CD4-positive, alpha-beta T cell treated with Interleukin-1 beta for 1 hour (primary cell): ENCODE measurements around the gene RAB7B.
A peak's percentile ranks its signal among the peaks of the same experiment; 100 is the strongest.
"Not testable (repeated sequence)": the region's sequence is repeated elsewhere in the genome, so short reads cannot be mapped to it uniquely, and the experiment has no call there.

Source experiments
- DNase-seq, 2 donors: peaks; one replicate each; pipeline ENCODE4 v3.0.0-alpha.2; 2020 to 2022

Gene RAB7B

GRCh38 chr1:206021626-206022365 lies 18.6 kb upstream of the RAB7B start:
- DNase-seq = no peak

DNA sequence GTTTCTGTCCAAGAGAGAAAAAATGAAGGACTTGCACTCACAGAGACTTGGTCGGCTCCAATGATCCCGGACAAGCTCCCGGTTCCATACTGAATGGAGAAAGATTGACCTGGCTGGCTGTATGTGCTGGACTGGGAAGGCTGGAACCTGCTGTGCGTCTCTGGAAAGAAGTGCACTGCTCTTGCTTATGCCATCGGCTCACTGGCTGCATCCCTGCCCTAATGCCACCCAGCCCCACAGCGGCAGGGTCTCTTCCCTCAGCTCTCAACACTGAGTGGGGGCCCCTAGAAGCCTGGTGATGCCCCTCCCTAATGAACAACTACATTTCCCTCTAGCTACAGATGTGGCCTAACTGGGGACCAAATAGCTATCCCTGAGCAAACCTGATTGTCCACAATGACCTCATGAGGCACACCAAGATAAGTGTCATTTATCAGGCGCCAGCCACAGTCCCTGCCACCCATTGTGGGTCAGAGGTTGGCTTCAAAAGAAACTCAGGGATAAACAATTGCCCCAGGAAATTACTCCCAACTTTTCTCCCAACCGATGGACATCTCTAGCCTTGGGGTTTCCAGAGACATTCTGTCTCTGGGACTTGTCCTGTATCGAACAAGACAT lies 17.9 kb upstream of the RAB7B start:
- no peak for DNase-seq

GRCh38 chr1:206020393-206021007 lies 17.3 kb upstream of the RAB7B start:
- no peak for DNase-seq

GRCh38 chr1:206015071-206015470 lies 11.9 kb upstream of the RAB7B start:
- no peak for DNase-seq

GRCh38 chr1:206014601-206015000 lies 11.4 kb upstream of the RAB7B start:
- DNase-seq = no peak

- no peak for DNase-seq
Measured at GRCh38 chr1:206013026-206013795, 10.0 kb upstream of the RAB7B start.

DNA sequence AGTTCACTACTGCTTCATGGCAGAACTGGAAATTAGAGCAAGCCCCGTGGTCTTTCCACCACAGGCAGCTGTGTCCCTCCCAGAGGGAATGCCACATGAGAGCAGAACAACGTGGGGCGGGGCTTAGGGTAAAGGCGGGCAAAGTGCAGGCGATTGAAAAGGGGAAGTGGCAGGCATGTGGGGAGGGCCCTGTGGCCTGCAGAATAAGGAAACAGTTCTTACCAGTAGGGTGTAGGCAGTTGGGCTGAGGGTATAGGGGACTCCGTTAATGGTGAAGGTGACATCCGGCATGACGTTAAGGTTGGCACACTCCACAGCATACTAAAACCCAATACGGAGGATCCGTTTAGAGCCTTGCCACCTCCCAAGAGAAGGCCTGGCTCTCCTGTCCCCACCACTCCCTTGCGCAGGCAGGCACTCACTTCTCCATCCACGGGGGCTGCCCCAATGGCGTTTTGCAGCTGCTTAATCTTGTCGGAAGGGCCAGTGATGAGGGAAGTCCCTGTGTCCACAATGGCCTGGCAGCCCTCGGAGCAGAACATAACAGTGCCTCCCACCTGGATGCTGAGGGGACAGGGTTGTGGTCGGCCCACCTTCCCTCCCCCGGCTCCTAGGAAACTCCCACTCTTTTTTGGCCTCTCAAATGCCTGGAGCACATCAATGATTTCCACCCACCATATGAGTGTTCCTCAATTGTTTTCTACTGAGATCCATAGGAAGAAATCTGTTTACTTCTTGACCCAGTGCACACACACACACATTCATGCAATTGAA lies 9.1 kb upstream of the RAB7B start:
- DNase-seq = peak; percentile 33 to 80

DNA sequence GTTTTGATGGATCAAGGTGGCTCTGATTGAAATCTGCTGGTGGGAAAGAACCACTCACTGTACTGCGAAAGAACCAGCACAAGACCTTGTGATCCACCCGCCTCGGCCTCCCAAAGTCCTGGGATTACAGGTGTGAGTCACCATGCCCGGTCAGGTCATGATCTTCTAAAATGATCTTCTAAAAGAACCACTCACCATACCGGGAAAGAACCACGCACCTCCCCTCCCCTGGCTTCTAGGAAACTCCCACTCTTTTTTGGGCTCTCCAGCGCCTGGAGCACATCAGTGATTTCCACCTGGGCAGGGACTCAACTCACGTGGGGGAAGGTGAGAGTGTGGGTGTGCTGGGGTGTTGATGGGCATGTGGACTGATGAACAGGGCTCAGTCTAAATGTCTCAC lies 7.9 kb upstream of the RAB7B start:
- no peak for DNase-seq

GRCh38 chr1:206010060-206010459 lies 6.9 kb upstream of the RAB7B start:
- DNase-seq = no peak

DNA sequence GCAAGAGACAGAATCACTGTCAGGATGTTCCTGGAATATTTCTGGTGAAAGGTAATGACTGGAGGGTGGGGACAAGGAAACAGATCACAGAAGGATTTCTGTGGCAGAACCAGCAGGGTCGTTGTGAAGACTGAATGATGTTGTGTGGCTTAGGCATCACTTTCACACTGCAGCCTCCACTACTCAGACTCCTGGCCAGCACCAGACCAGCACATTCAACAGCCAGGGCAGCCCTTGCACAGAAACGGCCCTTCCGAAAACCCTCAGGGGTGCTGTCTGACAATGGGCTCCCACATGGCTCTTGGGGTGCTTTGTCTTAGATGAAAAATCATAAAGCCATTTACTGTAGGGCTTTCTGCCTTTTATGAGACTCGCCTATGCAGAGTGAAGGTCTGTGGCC lies 3.8 kb upstream of the RAB7B start:
- no peak for DNase-seq

- peak in 1 of 2 donors; percentile 31 for DNase-seq
Measured at GRCh38 chr1:206005778-206006180, 2.6 kb upstream of the RAB7B start.

GRCh38 chr1:206005234-206005633 lies 2.0 kb upstream of the RAB7B start:
- no peak for DNase-seq

GRCh38 chr1:206004826-206005225 lies 1.6 kb upstream of the RAB7B start:
- DNase-seq = no peak

- DNase-seq = no peak
Measured at GRCh38 chr1:206003854-206004800, 932 bp upstream of the RAB7B start.

- no peak for DNase-seq
Measured at GRCh38 chr1:206002160-206002559, 1.0 kb downstream of the RAB7B start.

GRCh38 chr1:206001476-206001888 lies 1.7 kb downstream of the RAB7B start:
- peak in 1 of 2 donors; percentile 49 for DNase-seq

- no peak for DNase-seq
Measured at GRCh38 chr1:206000641-206001339, 2.4 kb downstream of the RAB7B start.

GRCh38 chr1:205998457-205999241 lies 4.5 kb downstream of the RAB7B start:
- no peak for DNase-seq

DNA sequence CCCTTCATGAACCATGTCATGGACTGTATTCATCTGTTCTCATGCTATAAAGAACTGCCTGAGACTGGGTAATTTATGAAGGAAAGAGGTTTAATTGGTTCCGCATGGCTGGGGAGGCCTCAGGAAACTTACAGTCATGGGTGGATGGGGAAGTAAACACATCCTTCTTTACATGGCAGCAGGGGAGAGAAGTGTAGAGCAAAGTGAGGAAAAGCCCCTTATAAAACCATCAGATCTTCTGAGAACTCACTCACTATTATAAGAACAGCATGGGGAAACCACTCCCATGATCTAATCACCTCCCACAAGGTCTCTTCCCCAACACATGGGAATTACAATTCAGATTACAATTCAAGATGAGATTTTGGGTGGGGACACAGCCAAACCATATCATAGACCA lies 6.6 kb downstream of the RAB7B start:
- DNase-seq = not testable (repeated sequence)

DNA sequence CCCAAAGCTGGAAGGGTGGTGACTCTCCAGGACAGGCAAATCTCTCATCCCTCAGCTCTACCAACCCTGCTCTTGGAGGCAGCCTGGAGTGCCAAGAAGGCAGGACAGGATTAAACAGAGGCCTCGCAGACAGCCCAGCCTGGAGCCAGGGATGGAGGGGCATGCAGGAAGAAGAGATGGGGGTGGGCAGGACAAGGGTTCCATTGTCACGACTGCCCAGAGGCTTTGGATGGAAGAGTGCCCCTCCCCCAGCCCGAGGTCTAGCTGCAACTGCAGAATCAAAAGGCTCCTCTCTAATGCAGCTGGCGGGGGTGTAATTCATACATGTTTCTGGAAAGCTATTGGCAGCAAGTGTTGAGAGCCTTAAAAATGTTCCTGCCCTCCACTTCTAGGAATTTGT lies 8.8 kb downstream of the RAB7B start:
- DNase-seq = no peak
